ENCODE measurements around the gene CALML6. TPM values are rescaled to one million over a fixed set of nuclear protein-coding genes. Genes with fewer than 3 reads are reported as not detected.

CALML6 gene
- total and polyA plus RNA-seq, 5 donors: 0.18 to 0.36 (median 0.24) TPM; not detected in 2

DNA sequence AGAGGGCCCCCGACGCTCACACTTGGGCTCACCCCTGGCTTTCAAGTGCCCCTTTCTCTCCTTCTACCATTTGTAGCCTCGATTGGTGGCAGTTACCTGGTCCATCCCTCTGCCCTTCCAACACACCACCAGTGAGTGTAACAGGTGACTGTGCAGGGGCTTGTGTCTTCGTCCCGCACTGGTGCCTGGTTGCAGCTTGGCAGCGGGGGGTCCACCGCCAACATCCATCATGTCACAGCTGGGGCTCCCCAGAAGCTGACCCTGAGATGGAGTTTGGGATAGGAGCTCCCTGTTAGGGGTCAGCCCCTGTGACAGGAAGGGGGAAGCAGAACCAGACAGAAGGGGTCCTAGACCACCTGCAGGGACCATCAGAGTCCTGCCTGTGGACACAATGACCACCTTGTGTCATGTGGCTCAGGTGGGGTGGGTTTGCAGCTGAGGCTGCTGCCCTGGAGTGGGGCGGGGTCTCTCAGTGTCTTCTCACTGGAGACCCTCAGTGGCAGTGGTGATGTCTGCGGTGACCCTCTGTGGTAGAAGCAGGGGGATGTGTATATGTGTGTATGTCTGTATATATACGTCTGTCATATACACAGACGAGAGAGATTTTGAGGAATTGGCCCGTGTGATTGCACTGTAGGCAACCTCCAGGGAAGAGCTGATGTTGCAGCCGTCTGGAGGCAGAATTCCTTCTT, 3.6 kb upstream of the CALML6 start:
- DNase-seq (peak in 2 of 3 donors; percentile 22 to 47), ATAC-seq (no peak)
- Histone ChIP-seq H3K27me3 (ENCODE audit: control insufficient read depth, insufficient read depth) (no peaks in the 10 kb centered on the region), H3K27ac (ENCODE audit: low read length) (no peak overlapping the region), H3K4me1 (ENCODE audit: control insufficient read depth, insufficient read depth, low read length) (no peaks in the 10 kb centered on the region), H3K9me3 (ENCODE audit: control insufficient read depth, low read length) (no peaks in the 10 kb centered on the region), H3K4me3 (ENCODE audit: low read length) (no peak overlapping the region)
- 85% methylated on average over 13 of the region's 13 CpGs for WGBS
- intact Hi-C loops (cut with DNase I): no loop called here

DNA sequence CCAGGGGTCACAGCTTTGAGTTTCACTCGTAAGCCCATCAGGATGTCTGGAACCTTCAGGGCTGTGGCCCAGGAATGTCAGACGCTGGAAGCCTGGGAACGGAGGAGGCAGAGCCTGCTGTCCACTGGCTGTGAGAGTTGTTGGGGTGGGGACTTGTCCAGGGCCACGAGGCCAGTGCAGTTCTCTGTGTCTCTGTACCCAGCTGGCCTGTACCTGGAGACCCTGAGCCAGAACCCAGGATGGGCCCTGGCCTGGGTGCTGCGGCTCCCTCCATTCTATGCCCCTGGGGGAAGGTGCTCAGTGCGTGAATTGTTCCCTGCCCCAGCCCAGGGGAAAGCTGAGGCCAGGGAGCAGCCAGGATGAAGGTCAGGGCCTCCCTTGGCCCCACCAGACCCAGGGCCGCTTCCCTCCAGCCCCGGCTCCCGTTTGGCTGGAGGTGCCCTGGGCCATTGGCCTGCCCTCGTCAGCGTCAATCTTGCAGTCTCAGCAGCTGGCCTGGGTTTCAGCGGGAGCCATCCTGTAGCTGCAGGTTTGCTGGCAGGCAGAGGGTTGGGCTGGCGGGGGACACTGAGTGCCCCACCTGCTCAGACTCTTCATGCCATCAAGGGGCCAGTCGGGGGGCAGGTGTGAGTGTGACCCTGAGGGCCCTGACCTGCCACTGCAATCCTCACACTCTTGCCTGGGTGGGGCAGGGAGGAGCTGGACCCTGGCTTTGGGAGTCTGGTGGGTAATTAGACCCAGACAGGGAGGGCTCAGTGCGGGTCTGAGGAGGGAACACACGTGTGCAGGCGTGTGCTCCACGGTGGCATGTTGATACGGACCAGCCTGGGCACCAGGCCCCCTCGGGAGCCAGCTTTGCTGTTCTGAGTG, 724 bp upstream of the CALML6 start:
- ATAC-seq (no peak), DNase-seq (peak in 2 of 3 donors; percentile 37 to 53)
- no peaks in the 10 kb centered on the region for H3K4me1 ChIP-seq (ENCODE audit: control insufficient read depth, insufficient read depth, low read length)
- intact Hi-C loops (cut with DNase I): no loop called here
- H3K9me3 ChIP-seq (ENCODE audit: control insufficient read depth, low read length): no peaks in the 10 kb centered on the region
- no peak overlapping the region for H3K4me3 ChIP-seq (ENCODE audit: low read length)
- H3K27ac ChIP-seq (ENCODE audit: low read length): no peak overlapping the region
- 65% methylated on average over 20 of the region's 20 CpGs for WGBS
- no peaks in the 10 kb centered on the region for H3K27me3 ChIP-seq (ENCODE audit: control insufficient read depth, insufficient read depth)

DNA sequence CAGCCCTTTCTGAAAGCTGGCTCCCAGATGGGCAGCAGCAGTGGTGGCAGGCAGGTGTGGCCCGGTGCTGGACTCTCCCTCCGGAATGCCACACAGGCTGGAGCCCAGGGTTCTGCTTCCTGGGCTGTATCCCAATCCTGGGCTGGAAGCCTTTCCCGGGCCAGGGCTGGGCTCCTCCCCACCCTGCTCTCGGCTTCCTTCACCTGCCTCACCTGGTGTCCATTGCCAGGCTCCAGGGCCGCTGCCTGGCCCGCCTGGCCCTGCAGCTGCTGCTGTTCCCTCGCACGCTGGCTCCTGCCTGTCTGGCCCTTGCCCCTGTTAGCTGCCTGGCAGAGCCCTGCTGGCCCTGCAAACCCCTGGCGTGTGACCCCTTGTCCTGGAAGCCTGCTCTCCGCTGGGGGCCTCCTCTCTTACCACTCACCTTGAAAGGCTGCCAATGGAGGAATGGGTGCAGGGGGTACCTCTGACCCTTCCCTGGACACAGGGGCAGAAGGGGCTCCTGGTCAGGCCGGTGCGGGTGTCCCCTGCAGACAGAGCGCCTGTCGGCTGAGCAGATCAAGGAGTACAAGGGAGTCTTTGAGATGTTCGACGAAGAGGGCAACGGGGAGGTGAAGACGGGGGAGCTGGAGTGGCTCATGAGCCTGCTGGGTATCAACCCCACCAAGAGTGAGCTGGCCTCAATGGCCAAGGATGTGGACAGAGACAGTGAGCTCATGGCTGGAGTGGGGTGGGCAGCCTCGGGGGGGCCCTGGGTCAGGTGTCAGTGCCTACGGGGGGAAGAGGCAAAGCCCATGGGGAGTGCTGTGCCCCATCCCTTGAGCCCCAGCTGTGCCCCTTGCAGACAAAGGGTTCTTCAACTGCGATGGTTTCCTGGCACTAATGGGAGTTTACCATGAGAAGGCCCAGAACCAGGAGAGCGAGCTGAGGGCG, 1.1 kb downstream of the CALML6 start:
- no peak for ATAC-seq
- Histone ChIP-seq H3K9me3 (ENCODE audit: control insufficient read depth, low read length) (no peaks in the 10 kb centered on the region), H3K27ac (ENCODE audit: low read length) (no peak overlapping the region), H3K27me3 (ENCODE audit: control insufficient read depth, insufficient read depth) (no peaks in the 10 kb centered on the region), H3K4me1 (ENCODE audit: control insufficient read depth, insufficient read depth, low read length) (no peaks in the 10 kb centered on the region), H3K4me3 (ENCODE audit: low read length) (no peak overlapping the region)
- DNase-seq: peak in 2 of 3 donors; percentile 41 to 56
- 93% methylated on average over 23 of the region's 23 CpGs for WGBS
- intact Hi-C loops (cut with DNase I): no loop called here

DNA sequence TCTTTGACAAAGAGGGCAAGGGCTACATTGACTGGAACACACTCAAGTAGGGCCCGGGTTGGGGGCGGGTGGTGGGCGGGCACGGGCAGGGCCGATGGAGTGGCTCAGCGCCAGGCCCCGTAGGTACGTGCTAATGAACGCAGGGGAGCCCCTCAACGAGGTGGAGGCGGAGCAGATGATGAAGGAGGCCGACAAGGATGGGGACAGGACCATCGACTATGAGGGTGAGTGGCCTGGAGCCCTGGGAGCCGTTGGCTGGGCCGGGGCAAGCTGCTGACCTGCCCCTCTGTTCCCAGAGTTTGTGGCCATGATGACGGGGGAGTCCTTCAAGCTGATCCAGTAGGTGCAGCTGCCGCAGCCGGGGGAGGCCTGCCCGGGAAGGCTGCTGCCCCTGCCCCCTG, 1.8 kb downstream of the CALML6 start:
- no peaks in the 10 kb centered on the region for H3K4me1 ChIP-seq (ENCODE audit: control insufficient read depth, insufficient read depth, low read length)
- H3K9me3 ChIP-seq (ENCODE audit: control insufficient read depth, low read length): no peaks in the 10 kb centered on the region
- intact Hi-C loops (cut with DNase I): no loop called here
- DNase-seq (peak in 2 of 3 donors; percentile 54 to 60), ATAC-seq (no peak)
- H3K4me3 ChIP-seq (ENCODE audit: low read length): no peak overlapping the region
- 86% methylated on average over 19 of the region's 19 CpGs for WGBS
- H3K27me3 ChIP-seq (ENCODE audit: control insufficient read depth, insufficient read depth): no peaks in the 10 kb centered on the region
- H3K27ac ChIP-seq (ENCODE audit: low read length): no peak overlapping the region

DNA sequence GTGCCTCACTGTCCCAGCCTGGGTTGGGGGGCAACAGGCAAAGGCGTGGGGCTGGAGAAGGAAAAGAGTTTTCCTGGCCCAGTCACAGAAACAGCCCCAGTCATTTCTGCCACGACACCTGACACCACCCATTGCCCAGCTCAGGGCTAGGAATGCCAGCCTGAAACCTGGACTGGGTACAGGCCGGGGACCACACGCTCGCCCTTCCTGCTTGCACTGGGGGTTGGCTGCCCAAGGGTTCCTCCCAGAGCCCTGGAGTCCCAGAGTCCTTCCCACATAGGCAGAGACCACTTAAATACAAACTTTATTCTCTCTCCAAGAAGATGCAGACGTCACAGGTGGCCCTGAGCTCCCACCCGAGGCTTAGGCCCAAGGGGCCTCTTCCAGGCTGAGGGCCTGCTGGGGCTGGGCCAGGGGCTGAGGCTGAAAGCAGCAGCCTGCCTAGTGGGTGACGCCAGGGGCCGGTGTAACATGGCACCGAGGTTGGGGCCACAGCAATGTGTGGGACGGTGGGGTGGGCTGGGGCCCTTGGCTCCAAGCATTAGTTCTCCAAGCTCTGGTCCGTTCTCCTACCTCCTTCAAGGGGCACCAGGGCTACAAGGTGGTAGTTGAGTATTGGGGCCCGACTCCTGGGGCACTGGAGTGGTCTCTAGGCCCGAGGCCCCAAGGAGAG, 2.4 kb downstream of the CALML6 start:
- DNase-seq (peak in 2 of 3 donors; percentile 42 to 55), ATAC-seq (no peak)
- intact Hi-C loops (cut with DNase I): no loop called here
- H3K9me3 ChIP-seq (ENCODE audit: control insufficient read depth, low read length): no peaks in the 10 kb centered on the region
- no peak overlapping the region for H3K27ac ChIP-seq (ENCODE audit: low read length)
- WGBS: 94% methylated on average over 14 of the region's 14 CpGs
- no peaks in the 10 kb centered on the region for H3K4me1 ChIP-seq (ENCODE audit: control insufficient read depth, insufficient read depth, low read length)
- no peak overlapping the region for H3K4me3 ChIP-seq (ENCODE audit: low read length)
- H3K27me3 ChIP-seq (ENCODE audit: control insufficient read depth, insufficient read depth): no peaks in the 10 kb centered on the region

DNA sequence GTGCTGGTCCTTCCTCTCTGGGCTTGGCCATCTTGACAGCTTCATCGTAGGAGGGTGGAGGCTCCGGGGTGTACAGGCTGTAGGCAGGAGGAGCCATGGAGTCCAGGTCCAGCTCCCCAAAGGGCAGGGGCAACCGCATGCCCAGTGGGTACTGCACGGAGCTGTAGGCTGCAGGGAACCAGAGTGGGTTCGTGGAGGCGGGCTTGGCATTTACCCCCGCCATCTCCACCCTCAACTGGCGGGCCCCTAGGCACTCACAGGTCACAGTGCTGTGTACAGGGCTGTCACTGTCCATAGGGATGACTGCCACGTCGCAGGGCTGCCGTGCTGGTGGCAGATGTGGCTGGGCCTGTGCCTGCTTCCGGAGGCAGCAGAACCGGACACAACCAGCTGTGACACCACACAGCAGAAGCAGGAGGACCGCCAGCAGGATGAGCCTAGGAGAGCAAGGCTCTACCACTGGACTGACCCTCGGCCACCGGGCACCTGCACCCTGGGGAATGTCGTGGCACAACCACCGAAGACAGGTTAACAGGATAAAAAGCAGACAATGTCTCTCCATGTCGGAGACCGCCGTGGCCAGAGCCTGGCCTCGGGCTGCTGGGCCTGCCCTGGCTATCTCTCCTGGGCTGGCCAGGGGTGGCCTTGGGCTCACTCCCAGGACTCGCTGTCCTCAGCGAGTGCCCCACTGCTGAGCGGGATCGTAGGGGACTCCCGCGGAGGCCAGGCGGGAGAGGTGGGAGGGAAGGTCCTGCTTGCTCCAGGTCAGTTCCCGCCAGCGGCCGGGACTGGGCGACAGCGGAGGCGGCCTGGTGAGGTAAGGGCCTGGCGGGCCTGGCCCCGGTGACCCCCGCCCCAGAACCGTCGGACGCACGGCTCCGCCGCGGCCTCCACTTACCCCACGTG, 3.2 kb downstream of the CALML6 start:
- Histone ChIP-seq H3K9me3 (ENCODE audit: control insufficient read depth, low read length) (no peaks in the 10 kb centered on the region), H3K27ac (ENCODE audit: low read length) (no peak overlapping the region), H3K4me3 (ENCODE audit: low read length) (peak overlapping the region; percentile 40), H3K4me1 (ENCODE audit: control insufficient read depth, insufficient read depth, low read length) (no peaks in the 10 kb centered on the region), H3K27me3 (ENCODE audit: control insufficient read depth, insufficient read depth) (no peaks in the 10 kb centered on the region)
- intact Hi-C loops (cut with DNase I): no loop called here
- DNase-seq (peak in 2 of 3 donors; percentile 64 to 68), ATAC-seq (no peak)
- 48% methylated on average over 46 of the region's 46 CpGs for WGBS

DNA sequence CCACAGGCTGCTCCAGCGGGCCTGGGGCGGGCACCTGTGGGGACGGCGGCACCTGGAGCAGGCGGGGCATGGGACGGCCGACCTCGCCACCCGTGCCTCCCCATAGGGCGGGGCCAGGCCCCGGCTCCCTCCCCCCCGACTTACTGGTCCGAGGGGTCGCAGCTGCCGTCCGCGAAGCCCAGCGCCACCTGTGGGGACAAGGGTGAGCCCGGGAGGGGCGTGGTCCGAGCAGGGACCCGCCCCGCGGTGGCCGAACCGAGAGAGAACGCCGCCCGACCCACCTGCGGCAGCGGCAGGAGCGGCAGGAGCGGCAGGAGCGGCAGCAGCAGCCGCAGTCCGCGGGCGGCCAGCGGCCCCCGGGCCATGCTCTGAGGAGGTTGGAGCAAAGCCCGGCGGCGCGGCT, 3.8 kb downstream of the CALML6 start, which contains the start of gene TMEM52:
Gene TMEM52 (minus strand): TSS at position 379 of the 403 bp plus-strand sequence. CDS start 14 bp downstream, at position 365.
- Histone ChIP-seq H3K4me1 (ENCODE audit: control insufficient read depth, insufficient read depth, low read length) (no peaks in the 10 kb centered on the region), H3K27me3 (ENCODE audit: control insufficient read depth, insufficient read depth) (no peaks in the 10 kb centered on the region), H3K9me3 (ENCODE audit: control insufficient read depth, low read length) (no peaks in the 10 kb centered on the region), H3K4me3 (ENCODE audit: low read length) (peak within 1 kb of the TSS; percentile 40), H3K27ac (ENCODE audit: low read length) (no peak within 1 kb of the TSS)
- under 1% methylated on average over 44 of the region's 44 CpGs for WGBS
- intact Hi-C loops (cut with DNase I): no loop called here
- DNase-seq (no peak), ATAC-seq (peak; percentile 0 to 4)

DNA sequence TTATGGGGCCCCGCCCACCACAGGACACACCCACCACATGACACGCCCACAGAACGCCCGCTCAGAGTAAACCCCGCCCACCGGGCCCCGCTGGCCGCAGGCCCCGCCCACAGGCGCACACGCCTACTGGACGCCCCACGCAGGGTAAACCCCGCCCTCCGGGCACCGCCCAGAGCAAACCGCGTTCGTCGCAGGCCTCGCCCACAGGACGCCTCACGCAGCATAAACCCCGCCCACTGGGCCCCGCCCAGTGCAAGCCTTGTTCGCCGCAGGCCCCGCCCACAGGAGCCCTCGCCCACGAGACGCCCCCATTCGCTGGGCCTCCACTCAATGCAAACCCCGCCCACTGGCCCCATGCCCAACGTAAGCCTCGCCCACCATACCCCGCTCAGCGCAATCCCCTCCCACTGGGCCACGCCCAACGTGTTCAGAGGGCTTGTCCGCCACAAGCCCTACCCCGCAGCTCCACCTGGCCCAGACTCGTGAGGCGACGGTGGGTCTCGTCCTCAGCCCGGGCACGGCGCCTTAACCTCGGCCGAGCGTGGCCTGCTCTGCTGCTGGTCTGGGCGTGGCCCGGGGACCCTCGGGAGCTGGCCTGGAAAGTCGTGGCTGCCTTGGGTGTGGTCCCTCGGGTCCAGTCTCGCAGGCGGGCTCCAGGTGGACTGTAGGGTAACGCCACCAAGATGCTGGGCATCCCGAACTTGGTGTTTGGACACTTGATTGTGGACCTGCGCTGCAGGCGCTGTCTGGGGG, 4.4 kb downstream of the CALML6 start:
- H3K27me3 ChIP-seq (ENCODE audit: control insufficient read depth, insufficient read depth): no peaks in the 10 kb centered on the region
- 10% methylated on average over 62 of the region's 62 CpGs for WGBS
- no peak overlapping the region for H3K27ac ChIP-seq (ENCODE audit: low read length)
- H3K9me3 ChIP-seq (ENCODE audit: control insufficient read depth, low read length): no peaks in the 10 kb centered on the region
- no peaks in the 10 kb centered on the region for H3K4me1 ChIP-seq (ENCODE audit: control insufficient read depth, insufficient read depth, low read length)
- H3K4me3 ChIP-seq (ENCODE audit: low read length): peak overlapping the region; percentile 40
- DNase-seq: peak; percentile 100
- ATAC-seq: peak; percentile 90 to 91
- intact Hi-C loops (cut with DNase I): no loop called here

DNA sequence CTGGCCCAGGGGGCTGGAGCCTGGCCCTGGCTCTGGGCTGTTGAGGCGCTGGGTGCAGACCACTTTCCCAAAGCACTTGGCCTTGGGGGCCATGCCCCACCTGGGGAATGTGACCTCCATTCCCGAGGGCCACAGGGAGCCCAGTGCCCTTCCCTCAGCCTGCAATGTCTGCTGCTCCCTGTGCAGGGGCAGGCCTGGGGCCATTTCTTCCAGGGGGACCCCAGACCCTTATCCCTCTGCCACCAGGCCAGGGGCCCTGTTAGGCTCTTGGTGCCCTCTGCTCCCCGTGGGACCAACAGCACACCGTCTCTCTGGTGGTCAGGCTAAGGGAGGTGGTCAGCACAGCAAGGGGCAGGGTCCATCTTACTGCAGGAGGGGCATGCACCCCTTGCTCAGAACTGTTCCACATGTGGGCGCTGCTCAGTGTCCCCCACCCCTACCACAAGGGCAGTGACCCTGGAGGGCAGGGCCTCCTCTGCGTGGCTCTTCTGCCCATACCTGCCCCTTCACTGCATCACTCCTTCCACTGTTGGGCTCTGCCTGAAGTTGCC, 5.1 kb downstream of the CALML6 start:
- 85% methylated on average over 6 of the region's 6 CpGs for WGBS

More for the DNA sequence above, 5.1 kb downstream of the CALML6 start:
- DNase-seq (peak in 2 of 3 donors; percentile 48 to 55), ATAC-seq (peak in 1 of 2 donors; percentile 1)
- no peaks in the 10 kb centered on the region for H3K27me3 ChIP-seq (ENCODE audit: control insufficient read depth, insufficient read depth)
- H3K4me3 ChIP-seq (ENCODE audit: low read length): no peak overlapping the region
- no peak overlapping the region for H3K27ac ChIP-seq (ENCODE audit: low read length)
- intact Hi-C loops (cut with DNase I): no loop called here
- no peaks in the 10 kb centered on the region for H3K4me1 ChIP-seq (ENCODE audit: control insufficient read depth, insufficient read depth, low read length)
- H3K9me3 ChIP-seq (ENCODE audit: control insufficient read depth, low read length): no peaks in the 10 kb centered on the region
